ENCODE data around the gene PLPP3. TPM values are rescaled to one million over a fixed set of nuclear protein-coding genes. Genes with fewer than 3 reads are reported as not detected.

The PLPP3 gene
- total RNA-seq, 1 experiment from 2014 or later = 8.2 TPM

DNA sequence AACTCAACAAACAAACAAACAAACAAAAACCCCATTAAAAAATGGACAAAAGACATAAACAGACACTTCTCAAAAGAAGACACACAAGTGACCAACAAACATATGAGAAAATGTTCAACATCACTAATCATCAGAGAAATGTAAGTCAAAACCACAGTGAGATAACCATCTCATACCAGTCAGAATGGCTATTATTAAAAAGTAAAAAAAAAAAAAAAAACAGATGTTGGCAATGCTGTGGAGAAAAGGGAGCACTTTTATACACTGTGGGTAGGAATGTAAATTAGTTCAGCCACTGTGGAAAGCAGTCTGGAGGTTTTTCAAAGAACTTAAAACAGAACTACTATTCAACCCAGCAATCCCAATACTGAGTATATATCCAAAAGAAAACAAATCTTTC is 94.7 kb downstream of the PLPP3 start:
- intact Hi-C loops (cut with micrococcal nuclease; ENCODE audit: unreplicated experiment) = no loop called here
- no TSS peak for BruUV-seq (replicated peaks)
- ATAC-seq (no peak), DNase-seq (ENCODE audit: low read depth, low spot score) (no peak)
- in situ Hi-C loops (cut with HindIII; ENCODE audit: low pct_unique_long_range_greater_than_20kb, low sequenced_read_pairs) = no loop called here
- no peaks in the 10 kb centered on the region for H3K4me1 ChIP-seq (ENCODE audit: control insufficient read depth, insufficient read depth, low read length)
- CTCF ChIA-PET = no interaction called here
- no peaks in the 10 kb centered on the region for H3K36me3 ChIP-seq (ENCODE audit: control insufficient read depth, insufficient read depth, low read length)
- TF ChIP-seq TCF7L2 (IDR thresholded peaks at IDR 0.05; ENCODE audit: low read depth, low read length) (no peak), POLR2AphosphoS5 (IDR thresholded peaks at IDR 0.05; ENCODE audit: low read depth, low read length) (no peak), SIN3A (IDR thresholded peaks at IDR 0.05; ENCODE audit: borderline replicate concordance, insufficient read depth, low read depth, low read length) (no peak)
- TF ChIP-seq, protein P1, sequence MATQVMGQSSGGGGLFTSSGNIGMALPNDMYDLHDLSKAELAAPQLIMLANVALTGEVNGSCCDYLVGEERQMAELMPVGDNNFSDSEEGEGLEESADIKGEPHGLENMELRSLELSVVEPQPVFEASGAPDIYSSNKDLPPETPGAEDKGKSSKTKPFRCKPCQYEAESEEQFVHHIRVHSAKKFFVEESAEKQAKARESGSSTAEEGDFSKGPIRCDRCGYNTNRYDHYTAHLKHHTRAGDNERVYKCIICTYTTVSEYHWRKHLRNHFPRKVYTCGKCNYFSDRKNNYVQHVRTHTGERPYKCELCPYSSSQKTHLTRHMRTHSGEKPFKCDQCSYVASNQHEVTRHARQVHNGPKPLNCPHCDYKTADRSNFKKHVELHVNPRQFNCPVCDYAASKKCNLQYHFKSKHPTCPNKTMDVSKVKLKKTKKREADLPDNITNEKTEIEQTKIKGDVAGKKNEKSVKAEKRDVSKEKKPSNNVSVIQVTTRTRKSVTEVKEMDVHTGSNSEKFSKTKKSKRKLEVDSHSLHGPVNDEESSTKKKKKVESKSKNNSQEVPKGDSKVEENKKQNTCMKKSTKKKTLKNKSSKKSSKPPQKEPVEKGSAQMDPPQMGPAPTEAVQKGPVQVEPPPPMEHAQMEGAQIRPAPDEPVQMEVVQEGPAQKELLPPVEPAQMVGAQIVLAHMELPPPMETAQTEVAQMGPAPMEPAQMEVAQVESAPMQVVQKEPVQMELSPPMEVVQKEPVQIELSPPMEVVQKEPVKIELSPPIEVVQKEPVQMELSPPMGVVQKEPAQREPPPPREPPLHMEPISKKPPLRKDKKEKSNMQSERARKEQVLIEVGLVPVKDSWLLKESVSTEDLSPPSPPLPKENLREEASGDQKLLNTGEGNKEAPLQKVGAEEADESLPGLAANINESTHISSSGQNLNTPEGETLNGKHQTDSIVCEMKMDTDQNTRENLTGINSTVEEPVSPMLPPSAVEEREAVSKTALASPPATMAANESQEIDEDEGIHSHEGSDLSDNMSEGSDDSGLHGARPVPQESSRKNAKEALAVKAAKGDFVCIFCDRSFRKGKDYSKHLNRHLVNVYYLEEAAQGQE (IDR thresholded peaks at IDR 0.05; ENCODE audit: insufficient read depth in 1 of 2, low read depth in 2 of 2, low read length in 1 of 2) = no peak
- TF ChIP-seq, protein P2, sequence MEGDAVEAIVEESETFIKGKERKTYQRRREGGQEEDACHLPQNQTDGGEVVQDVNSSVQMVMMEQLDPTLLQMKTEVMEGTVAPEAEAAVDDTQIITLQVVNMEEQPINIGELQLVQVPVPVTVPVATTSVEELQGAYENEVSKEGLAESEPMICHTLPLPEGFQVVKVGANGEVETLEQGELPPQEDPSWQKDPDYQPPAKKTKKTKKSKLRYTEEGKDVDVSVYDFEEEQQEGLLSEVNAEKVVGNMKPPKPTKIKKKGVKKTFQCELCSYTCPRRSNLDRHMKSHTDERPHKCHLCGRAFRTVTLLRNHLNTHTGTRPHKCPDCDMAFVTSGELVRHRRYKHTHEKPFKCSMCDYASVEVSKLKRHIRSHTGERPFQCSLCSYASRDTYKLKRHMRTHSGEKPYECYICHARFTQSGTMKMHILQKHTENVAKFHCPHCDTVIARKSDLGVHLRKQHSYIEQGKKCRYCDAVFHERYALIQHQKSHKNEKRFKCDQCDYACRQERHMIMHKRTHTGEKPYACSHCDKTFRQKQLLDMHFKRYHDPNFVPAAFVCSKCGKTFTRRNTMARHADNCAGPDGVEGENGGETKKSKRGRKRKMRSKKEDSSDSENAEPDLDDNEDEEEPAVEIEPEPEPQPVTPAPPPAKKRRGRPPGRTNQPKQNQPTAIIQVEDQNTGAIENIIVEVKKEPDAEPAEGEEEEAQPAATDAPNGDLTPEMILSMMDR (IDR thresholded peaks at IDR 0.05) = no peak
- no peak overlapping the region for H3K27ac ChIP-seq (ENCODE audit: low read length)
- POLR2A ChIA-PET = no interaction called here
- no peaks in the 10 kb centered on the region for H3K9me3 ChIP-seq (ENCODE audit: control insufficient read depth, insufficient read depth, low read depth, low read length)
- no peak overlapping the region for H3K4me3 ChIP-seq (ENCODE audit: low read depth in 2 of 2, low read length in 2 of 2)
- no peaks in the 10 kb centered on the region for H3K27me3 ChIP-seq (ENCODE audit: control insufficient read depth, insufficient read depth, low read length)

DNA sequence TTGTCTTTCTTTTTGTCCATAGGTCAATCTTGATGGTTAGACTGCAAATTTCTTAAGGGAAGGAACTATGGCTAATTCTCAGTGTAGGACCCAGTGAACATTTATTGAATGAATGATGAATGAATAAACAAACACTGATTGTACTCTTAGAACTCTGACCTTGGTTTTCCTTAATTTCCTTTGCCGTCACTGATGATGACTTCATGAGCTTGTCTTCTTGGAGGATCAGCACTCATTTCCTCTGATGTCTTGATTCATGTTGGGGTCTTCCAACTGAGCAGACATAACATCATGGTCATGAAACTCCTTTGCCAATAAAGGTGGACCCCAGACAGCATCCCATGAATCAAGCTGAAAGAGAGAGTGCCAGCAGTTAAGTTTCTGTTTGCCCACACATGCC is 96.3 kb downstream of the PLPP3 start:
- Histone ChIP-seq H3K4me3 (ENCODE audit: low read depth in 2 of 2, low read length in 2 of 2) (no peak overlapping the region), H3K9me3 (ENCODE audit: control insufficient read depth, insufficient read depth, low read depth, low read length) (no peaks in the 10 kb centered on the region), H3K4me1 (ENCODE audit: control insufficient read depth, insufficient read depth, low read length) (no peaks in the 10 kb centered on the region), H3K27me3 (ENCODE audit: control insufficient read depth, insufficient read depth, low read length) (0 out of 2 replicates have a peak, but pooled peaks cover 2% of the 10 kb centered on the region), H3K27ac (ENCODE audit: low read length) (no peak overlapping the region), H3K36me3 (ENCODE audit: control insufficient read depth, insufficient read depth, low read length) (no peaks in the 10 kb centered on the region)
- in situ Hi-C loops (cut with HindIII; ENCODE audit: low pct_unique_long_range_greater_than_20kb, low sequenced_read_pairs) (no loop called here), intact Hi-C loops (cut with micrococcal nuclease; ENCODE audit: unreplicated experiment) (no loop called here)
- ChIA-PET CTCF (no interaction called here), POLR2A (no interaction called here)
- DNase-seq (ENCODE audit: low read depth, low spot score) = no peak
- no peak for TF ChIP-seq POLR2AphosphoS5 (IDR thresholded peaks at IDR 0.05; ENCODE audit: low read depth, low read length)
- no peak for TF ChIP-seq TCF7L2 (IDR thresholded peaks at IDR 0.05; ENCODE audit: low read depth, low read length)
- TF ChIP-seq, protein P1 (IDR thresholded peaks at IDR 0.05; ENCODE audit: insufficient read depth in 1 of 2, low read depth in 2 of 2, low read length in 1 of 2) = no peak
- TF ChIP-seq, protein P2 (IDR thresholded peaks at IDR 0.05) = no peak
- no peak for TF ChIP-seq SIN3A (IDR thresholded peaks at IDR 0.05; ENCODE audit: borderline replicate concordance, insufficient read depth, low read depth, low read length)
- no peak for ATAC-seq
- BruUV-seq (replicated peaks) = no TSS peak
